Measurements from ENCODE around the gene MTMR12.
"Not testable (repeated sequence)": the region's sequence is repeated elsewhere in the genome, so short reads cannot be mapped to it uniquely, and the experiment has no call there.

The MTMR12 gene

DNA sequence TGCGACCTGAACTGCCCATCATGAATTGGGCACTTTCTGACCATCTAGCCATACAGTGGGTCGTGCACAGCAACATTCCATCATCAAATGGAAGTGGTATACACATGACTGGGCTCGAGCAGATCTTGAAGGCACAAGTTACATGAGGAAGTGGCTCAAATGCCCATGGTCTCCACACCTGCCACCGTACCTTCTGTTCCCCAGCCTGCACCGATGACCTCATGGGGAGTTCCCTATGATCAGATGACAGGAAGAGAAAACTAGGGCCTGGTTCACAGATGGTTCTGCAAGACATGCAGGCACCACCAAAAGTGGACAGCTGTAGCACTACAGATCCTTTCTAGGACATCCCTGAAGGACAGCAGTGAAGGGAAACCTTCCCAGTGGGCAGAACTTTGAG, 21.8 kb downstream of the MTMR12 start:
- Histone ChIP-seq H3K9me2 (replicated peaks; ENCODE audit: control insufficient read depth, low read length) (no peaks in the 10 kb centered on the region), H3K4me3 (ENCODE audit: low read length) (no peak overlapping the region), H3K9me3 (ENCODE audit: control insufficient read depth, insufficient read depth, low read length) (no peaks in the 10 kb centered on the region), H3K27ac (ENCODE audit: low read depth, low read length) (no peak overlapping the region), H3K4me2 (ENCODE audit: low read length) (no peak overlapping the region), H3F3A (ENCODE audit: control insufficient read depth, insufficient read depth) (no peaks in the 10 kb centered on the region), H3K79me2 (ENCODE audit: control insufficient read depth, low read length) (peaks cover 100% of the 10 kb centered on the region), H3K36me3 (ENCODE audit: control insufficient read depth, low read length) (peaks cover 78% of the 10 kb centered on the region), H4K20me1 (ENCODE audit: control insufficient read depth, insufficient read depth, low read depth, low read length) (peaks cover 6% of the 10 kb centered on the region; the same call in 1 of the 2 replicates), H3K4me1 (ENCODE audit: control insufficient read depth, low read length) (no peaks in the 10 kb centered on the region), H3K27me3 (ENCODE audit: control insufficient read depth, low read length) (no peaks in the 10 kb centered on the region)
- TF ChIP-seq EZH2phosphoT487 (IDR thresholded peaks at IDR 0.05; ENCODE audit: borderline replicate concordance, low read length), result no peak
- TF ChIP-seq, protein P1, sequence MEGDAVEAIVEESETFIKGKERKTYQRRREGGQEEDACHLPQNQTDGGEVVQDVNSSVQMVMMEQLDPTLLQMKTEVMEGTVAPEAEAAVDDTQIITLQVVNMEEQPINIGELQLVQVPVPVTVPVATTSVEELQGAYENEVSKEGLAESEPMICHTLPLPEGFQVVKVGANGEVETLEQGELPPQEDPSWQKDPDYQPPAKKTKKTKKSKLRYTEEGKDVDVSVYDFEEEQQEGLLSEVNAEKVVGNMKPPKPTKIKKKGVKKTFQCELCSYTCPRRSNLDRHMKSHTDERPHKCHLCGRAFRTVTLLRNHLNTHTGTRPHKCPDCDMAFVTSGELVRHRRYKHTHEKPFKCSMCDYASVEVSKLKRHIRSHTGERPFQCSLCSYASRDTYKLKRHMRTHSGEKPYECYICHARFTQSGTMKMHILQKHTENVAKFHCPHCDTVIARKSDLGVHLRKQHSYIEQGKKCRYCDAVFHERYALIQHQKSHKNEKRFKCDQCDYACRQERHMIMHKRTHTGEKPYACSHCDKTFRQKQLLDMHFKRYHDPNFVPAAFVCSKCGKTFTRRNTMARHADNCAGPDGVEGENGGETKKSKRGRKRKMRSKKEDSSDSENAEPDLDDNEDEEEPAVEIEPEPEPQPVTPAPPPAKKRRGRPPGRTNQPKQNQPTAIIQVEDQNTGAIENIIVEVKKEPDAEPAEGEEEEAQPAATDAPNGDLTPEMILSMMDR (IDR thresholded peaks at IDR 0.05; ENCODE audit: low read depth, low read length, poor library complexity, severe bottlenecking), result no peak

DNA sequence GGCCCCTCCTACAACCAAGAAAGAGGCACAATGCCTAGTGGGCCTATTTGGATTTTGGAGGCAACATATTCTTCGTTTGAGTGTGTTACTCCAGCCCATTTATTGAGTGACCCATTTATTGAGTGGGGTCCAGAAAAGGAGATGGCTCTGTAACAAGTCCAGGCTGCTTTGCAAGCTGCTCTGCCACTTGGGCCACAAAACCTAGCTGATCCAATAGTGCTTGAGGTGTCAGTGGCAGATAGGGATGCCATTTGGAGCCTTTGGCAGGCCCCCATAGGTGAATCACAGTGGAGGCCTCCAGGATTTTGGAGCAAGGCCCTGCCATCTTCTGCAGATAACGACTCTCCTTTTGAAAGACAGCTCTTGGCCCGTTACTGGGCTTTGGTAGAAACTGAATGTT, 22.2 kb downstream of the MTMR12 start:
- H3K9me2 ChIP-seq (replicated peaks; ENCODE audit: control insufficient read depth, low read length); H3K4me2 ChIP-seq (ENCODE audit: low read length); H3K27ac ChIP-seq (ENCODE audit: low read depth, low read length); H3F3A ChIP-seq (ENCODE audit: control insufficient read depth, insufficient read depth); H3K9me3 ChIP-seq (ENCODE audit: control insufficient read depth, insufficient read depth, low read length); H4K20me1 ChIP-seq (ENCODE audit: control insufficient read depth, insufficient read depth, low read depth, low read length); H3K4me1 ChIP-seq (ENCODE audit: control insufficient read depth, low read length); H3K27me3 ChIP-seq (ENCODE audit: control insufficient read depth, low read length); H3K4me3 ChIP-seq (ENCODE audit: low read length): not testable (repeated sequence)
- Histone ChIP-seq H3K79me2 (ENCODE audit: control insufficient read depth, low read length) (peaks cover 100% of the 10 kb centered on the region), H3K36me3 (ENCODE audit: control insufficient read depth, low read length) (peaks cover 77% of the 10 kb centered on the region)

DNA sequence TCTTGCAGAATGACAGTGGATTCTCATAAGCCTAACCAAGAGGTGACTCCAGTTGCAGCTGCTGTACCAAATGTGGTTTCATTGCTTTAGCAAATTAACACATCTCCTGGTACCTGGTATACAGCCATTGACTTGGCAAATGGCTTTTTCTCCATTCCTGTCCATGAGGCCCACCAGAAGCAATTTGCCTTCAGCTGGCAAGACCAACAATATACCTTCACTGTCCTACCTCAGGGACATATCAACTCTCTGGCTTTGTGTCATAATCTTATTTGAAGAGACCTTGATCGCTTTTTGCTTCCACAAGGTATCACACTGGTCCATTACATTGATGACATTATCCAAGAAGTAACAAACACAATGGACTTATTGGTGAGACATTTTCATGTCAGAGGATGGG, 22.8 kb downstream of the MTMR12 start:
- H3K9me3 ChIP-seq (ENCODE audit: control insufficient read depth, insufficient read depth, low read length), result not testable (repeated sequence)

DNA sequence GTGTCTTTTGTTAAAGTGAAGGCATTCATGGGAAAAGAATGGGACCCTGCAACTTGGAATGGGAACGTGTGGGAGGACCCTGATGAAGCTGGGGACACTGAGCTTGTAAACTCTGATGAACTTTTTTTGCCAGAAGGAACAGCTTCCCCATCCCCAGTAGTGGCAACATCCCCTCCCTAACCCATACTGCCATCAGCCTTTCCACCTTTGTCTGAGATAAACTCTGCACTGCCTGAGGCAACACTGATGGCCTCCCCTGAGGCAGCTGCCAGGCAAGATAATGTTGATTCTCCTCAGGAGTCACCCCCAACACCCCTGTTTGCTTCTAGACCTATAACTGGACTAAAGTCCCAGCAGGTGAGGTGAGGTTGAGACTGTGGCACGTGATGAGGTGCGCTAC, 24.6 kb downstream of the MTMR12 start:
- H3K9me2 ChIP-seq (replicated peaks; ENCODE audit: control insufficient read depth, low read length); H3K4me2 ChIP-seq (ENCODE audit: low read length); H3K9me3 ChIP-seq (ENCODE audit: control insufficient read depth, insufficient read depth, low read length); H3K4me3 ChIP-seq (ENCODE audit: low read length); H4K20me1 ChIP-seq (ENCODE audit: control insufficient read depth, insufficient read depth, low read depth, low read length); H3K4me1 ChIP-seq (ENCODE audit: control insufficient read depth, low read length); H3K27me3 ChIP-seq (ENCODE audit: control insufficient read depth, low read length); H3F3A ChIP-seq (ENCODE audit: control insufficient read depth, insufficient read depth); H3K27ac ChIP-seq (ENCODE audit: low read depth, low read length): not testable (repeated sequence)
- Histone ChIP-seq H3K36me3 (ENCODE audit: control insufficient read depth, low read length) (peaks cover 64% of the 10 kb centered on the region), H3K79me2 (ENCODE audit: control insufficient read depth, low read length) (peaks cover 100% of the 10 kb centered on the region)

More for the DNA sequence above, 22.8 kb downstream of the MTMR12 start:
- H4K20me1 ChIP-seq (ENCODE audit: control insufficient read depth, insufficient read depth, low read depth, low read length); H3K4me3 ChIP-seq (ENCODE audit: low read length); H3F3A ChIP-seq (ENCODE audit: control insufficient read depth, insufficient read depth); H3K4me2 ChIP-seq (ENCODE audit: low read length); H3K27ac ChIP-seq (ENCODE audit: low read depth, low read length); H3K9me2 ChIP-seq (replicated peaks; ENCODE audit: control insufficient read depth, low read length); H3K27me3 ChIP-seq (ENCODE audit: control insufficient read depth, low read length); H3K4me1 ChIP-seq (ENCODE audit: control insufficient read depth, low read length): not testable (repeated sequence)
- Histone ChIP-seq H3K36me3 (ENCODE audit: control insufficient read depth, low read length) (peaks cover 72% of the 10 kb centered on the region), H3K79me2 (ENCODE audit: control insufficient read depth, low read length) (peaks cover 100% of the 10 kb centered on the region)

DNA sequence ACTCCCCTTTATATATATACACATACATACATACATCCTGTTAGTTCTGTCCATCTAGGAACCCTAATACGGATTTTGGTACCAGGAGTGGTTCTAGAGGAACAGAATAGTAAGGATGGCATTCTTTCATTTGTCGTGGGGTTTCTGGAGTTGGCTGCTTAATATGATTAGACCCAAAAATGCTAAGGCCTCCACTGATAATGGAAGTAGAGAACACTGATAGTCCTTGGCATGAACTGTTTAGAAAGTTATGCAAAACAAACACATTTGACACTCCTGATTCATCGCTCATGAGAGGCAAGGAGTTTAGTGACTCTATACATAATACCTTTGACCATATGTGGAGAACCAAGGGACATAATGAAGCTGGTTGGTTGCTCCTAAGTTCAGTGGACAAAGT, 25.2 kb downstream of the MTMR12 start:
- not testable (repeated sequence) for H3F3A ChIP-seq (ENCODE audit: control insufficient read depth, insufficient read depth); H3K27ac ChIP-seq (ENCODE audit: low read depth, low read length); H3K4me2 ChIP-seq (ENCODE audit: low read length); H4K20me1 ChIP-seq (ENCODE audit: control insufficient read depth, insufficient read depth, low read depth, low read length); H3K4me3 ChIP-seq (ENCODE audit: low read length); H3K27me3 ChIP-seq (ENCODE audit: control insufficient read depth, low read length); H3K9me2 ChIP-seq (replicated peaks; ENCODE audit: control insufficient read depth, low read length); H3K4me1 ChIP-seq (ENCODE audit: control insufficient read depth, low read length); H3K9me3 ChIP-seq (ENCODE audit: control insufficient read depth, insufficient read depth, low read length)
- Histone ChIP-seq H3K36me3 (ENCODE audit: control insufficient read depth, low read length) (peaks cover 64% of the 10 kb centered on the region), H3K79me2 (ENCODE audit: control insufficient read depth, low read length) (peaks cover 100% of the 10 kb centered on the region)

Measured in DOHH2 (cell line).